Activated T-cell treated with anti-CD3 and anti-CD28 coated beads, Interleukin-2, amount 50 U/mL, for 24 hours (primary cell): Measurements from ENCODE around the gene TACC2.
"Not testable (repeated sequence)": the region's sequence is repeated elsewhere in the genome, so short reads cannot be mapped to it uniquely, and the experiment has no call there.

Experiments
- DNase-seq: peaks from one replicate; pipeline ENCODE4 v3.0.0-alpha.2; 2020
- H3K27ac Mint-ChIP-seq: 2 replicates; pipeline ENCODE4 v1.8.0; 2020; ENCODE audit warnings: mild to moderate bottlenecking, mixed read lengths
- H3K27me3 Mint-ChIP-seq: 2 replicates; pipeline ENCODE4 v1.8.0; 2020; ENCODE audit warnings: mixed read lengths
- H3K36me3 Mint-ChIP-seq: 2 replicates; pipeline ENCODE4 v1.8.0; 2020; ENCODE audit warnings: low read depth, mixed read lengths
- H3K4me1 Mint-ChIP-seq: 2 replicates; pipeline ENCODE4 v1.8.0; 2020; ENCODE audit warnings: low read depth, mixed read lengths
- H3K4me3 Mint-ChIP-seq: 2 replicates; pipeline ENCODE4 v1.8.0; 2020; ENCODE audit warnings: mild to moderate bottlenecking, moderate library complexity, mixed read lengths
- H3K9me3 Mint-ChIP-seq: 2 replicates; pipeline ENCODE4 v1.8.0; 2020; ENCODE audit warnings: mixed read lengths

Gene TACC2

DNA sequence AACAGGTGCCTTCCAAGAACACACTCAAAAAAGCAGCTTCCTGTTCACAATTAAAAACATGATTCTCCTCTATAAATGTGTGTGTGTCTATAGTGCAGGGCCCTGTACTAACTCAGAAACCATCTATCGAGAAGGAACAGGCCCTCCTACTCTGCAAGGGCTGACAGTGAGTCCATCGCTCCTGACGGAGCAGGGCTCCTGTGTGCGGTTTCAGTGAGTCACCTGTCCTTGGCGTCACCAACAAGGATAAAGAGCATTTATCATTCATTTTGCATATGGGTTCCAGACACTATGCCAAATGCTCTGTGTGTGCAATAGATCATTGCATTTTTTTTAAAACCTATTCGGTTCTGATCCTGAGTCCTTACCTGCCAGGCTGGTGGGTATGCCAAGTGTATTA, 63.7 kb downstream of the TACC2 start:
- Mint-ChIP-seq H3K36me3 (no peaks in the 10 kb centered on the region), H3K4me1 (no peaks in the 10 kb centered on the region)

DNA sequence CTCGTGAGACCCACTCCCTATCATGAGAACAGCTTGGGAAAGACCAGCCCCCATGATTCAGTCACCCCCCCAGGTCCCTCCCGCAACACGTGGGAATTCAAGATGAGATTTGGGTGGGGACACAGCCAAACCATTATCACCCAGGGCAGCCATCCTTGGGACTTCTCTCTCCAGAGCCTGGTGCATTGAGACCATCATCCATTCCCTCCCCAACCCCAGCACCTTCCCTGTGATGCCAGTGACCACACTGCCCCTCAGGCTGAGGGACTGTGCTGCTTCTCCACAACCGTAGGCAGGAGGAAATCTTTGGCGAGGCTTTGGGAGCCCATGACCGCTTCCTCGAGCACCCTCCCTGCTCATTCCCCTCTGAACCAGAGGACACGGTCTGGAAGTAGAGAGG, 64.4 kb downstream of the TACC2 start:
- no peak for DNase-seq
- Mint-ChIP-seq H3K27ac (no peak overlapping the region), H3K36me3 (no peaks in the 10 kb centered on the region), H3K27me3 (peaks cover 7% of the 10 kb centered on the region), H3K9me3 (no peaks in the 10 kb centered on the region), H3K4me3 (no peak overlapping the region), H3K4me1 (no peaks in the 10 kb centered on the region)

More for the DNA sequence above, 63.7 kb downstream of the TACC2 start:
- Mint-ChIP-seq H3K9me3 (no peaks in the 10 kb centered on the region), H3K4me3 (no peak overlapping the region), H3K27me3 (peaks cover 3% of the 10 kb centered on the region), H3K27ac (no peak overlapping the region)
- DNase-seq, result no peak

DNA sequence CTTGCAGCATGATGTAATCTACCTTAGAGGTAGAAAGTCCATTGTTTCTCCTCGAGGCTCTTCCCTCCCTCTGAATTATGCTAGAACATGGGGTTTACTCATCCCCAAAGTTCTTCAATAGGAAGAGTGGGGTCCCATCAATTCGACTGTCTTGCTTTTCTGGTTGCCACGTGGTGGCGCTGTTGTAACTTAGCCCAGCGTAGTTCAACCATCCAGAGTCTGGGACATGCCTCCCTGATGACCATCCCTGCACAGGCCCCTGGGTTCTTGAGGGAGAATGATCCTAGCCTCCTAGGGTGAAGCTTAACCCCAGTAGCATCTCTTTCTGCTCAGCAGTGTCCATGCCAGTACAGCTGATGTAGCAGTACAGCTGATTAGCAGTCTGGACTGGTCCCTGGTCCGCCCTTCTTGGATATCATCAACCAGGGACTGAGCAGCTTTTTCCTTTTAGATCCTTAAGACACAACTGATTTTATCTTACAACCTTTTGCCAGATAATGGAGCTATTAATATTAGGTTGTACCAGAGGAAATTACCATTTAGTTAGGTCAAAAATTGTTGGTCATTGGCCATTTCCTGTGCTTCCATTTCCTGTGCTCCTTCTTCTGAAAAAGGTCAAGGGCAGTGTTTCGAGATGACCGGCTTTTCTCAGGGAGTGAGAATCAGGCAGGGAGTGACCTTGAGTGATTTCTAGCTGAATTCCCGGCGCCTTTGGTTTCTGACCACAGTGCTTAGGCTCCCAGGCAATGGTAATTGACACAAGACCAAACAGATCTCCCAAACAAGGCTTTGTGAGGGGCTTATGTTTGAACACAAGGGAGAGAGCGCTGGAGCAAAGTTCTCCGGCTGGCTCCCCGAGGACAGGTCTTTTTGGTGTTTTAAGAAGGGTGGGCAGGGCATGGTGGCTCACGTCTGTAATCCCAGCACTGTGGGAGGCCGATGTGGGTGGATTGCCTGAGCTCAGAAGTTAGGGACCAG, 65.4 kb downstream of the TACC2 start:
- no peak for DNase-seq
- peaks cover 7% of the 10 kb centered on the region for H3K27me3 Mint-ChIP-seq

DNA sequence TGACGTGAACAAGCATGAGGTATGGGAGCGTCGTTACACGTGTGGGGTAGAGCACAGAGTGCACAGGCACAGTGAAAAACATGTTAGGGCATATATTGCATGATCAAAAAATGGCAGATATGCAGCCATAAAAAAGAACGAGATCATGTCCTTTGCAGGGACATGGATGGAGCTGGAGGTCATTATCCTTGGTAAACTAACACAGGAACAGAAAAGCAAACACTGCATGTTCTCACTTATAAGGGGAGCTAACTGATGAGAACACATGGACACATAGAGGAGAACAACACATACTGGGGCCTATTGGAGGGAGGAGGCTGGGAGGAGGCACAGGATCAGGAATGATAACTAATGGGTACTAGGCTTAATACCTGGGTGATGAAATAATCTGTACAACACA, 66.3 kb downstream of the TACC2 start:
- no peak overlapping the region for H3K4me3 Mint-ChIP-seq

More for the DNA sequence above, 65.4 kb downstream of the TACC2 start:
- H3K9me3 Mint-ChIP-seq, result no peaks in the 10 kb centered on the region
- no peak overlapping the region for H3K27ac Mint-ChIP-seq
- H3K4me1 Mint-ChIP-seq, result no peaks in the 10 kb centered on the region
- H3K4me3 Mint-ChIP-seq, result no peak overlapping the region
- no peaks in the 10 kb centered on the region for H3K36me3 Mint-ChIP-seq

DNA sequence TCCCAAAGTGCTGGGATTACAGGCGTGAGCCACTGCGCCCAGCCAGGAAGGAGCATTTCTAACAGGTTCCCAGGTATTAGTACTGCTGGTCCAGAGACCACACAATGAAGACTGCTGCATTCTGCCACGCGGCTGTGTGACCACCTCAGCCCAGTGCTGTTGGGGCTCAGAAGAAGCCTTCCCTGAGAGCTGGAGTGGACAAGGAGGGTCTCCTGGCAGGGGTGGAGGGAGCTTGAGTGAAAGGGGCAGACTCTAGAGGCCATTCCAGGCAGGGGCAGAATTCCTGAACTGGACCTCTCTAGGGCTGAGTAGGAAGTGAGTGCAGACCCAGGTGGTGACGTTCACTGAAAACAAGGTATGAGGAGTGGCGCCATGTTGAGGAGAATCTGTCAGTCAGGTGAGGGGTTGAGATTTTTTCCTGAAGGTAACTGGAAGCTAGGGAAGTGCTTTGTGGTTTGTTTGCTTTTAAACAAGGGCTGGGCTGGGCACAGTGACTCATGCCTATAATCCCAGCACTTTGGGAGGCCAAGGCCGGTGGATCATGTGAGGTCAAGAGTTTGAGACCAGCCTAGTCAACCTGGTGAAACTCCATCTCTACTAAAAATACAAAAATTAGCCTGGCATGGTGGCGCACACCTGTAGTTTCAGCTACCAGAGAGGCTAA, 67.6 kb downstream of the TACC2 start:
- Mint-ChIP-seq H3K27ac (no peak overlapping the region), H3K27me3 (peaks cover 7% of the 10 kb centered on the region), H3K4me3 (no peak overlapping the region), H3K36me3 (no peaks in the 10 kb centered on the region), H3K4me1 (no peaks in the 10 kb centered on the region), H3K9me3 (no peaks in the 10 kb centered on the region)
- DNase-seq, result no peak

More for the DNA sequence above, 66.3 kb downstream of the TACC2 start:
- Mint-ChIP-seq H3K9me3 (no peaks in the 10 kb centered on the region), H3K27me3 (peaks cover 7% of the 10 kb centered on the region), H3K36me3 (no peaks in the 10 kb centered on the region), H3K27ac (no peak overlapping the region), H3K4me1 (no peaks in the 10 kb centered on the region)
- no peak for DNase-seq

DNA sequence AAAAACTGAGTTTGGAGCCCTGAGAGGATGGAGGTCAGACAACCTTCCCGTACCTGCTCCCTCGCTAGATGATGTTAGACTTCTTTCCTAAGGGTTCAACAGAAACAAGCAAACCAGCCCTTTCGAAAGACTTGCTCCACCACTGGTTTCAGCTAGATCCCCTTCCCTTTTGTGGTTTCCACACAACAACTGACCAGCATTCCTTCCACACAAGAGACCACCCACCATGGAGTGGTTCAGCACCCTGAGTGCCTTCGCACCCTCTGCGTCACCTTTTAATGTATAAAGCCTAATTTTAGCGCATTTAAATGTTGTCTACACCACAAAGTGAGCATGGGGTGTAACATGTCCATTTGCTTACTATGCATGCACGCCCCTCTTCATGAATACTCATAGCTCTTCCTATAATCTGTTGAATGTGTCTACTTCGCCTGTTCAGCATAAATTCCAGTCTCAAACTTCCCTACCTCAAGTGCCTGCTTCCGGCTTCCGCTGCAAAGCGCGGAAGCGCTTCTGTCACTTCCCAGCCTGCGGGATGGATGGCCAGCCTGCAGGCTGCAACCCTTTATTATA, 69.0 kb downstream of the TACC2 start:
- no peaks in the 10 kb centered on the region for H3K9me3 Mint-ChIP-seq
- no peak overlapping the region for H3K4me3 Mint-ChIP-seq
- H3K27me3 Mint-ChIP-seq, result peaks cover 5% of the 10 kb centered on the region
- no peaks in the 10 kb centered on the region for H3K4me1 Mint-ChIP-seq
- no peaks in the 10 kb centered on the region for H3K36me3 Mint-ChIP-seq
- no peak overlapping the region for H3K27ac Mint-ChIP-seq
- no peak for DNase-seq

DNA sequence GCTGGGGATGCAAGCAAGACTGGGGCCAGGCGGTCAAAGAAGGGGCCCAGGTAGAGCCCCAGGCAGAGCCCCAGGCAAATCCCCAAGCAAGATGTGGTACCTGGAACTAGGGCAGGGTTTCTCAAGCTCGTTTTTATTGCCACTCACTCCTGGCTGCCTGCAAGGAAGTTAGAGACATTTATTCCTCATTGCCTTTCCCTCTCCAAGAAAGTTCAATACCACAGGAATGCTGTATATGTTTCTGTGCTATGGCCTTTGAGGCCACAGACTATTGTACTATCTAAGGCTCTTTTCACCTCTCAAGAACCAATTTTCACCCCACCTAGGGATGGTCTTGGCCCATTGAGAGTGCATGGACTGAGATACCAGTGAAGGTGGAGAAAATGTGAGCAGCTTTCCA, 71.3 kb downstream of the TACC2 start:
- Mint-ChIP-seq H3K36me3 (no peaks in the 10 kb centered on the region), H3K9me3 (no peaks in the 10 kb centered on the region), H3K4me3 (no peak overlapping the region), H3K4me1 (no peaks in the 10 kb centered on the region), H3K27me3 (peaks cover 3% of the 10 kb centered on the region), H3K27ac (no peak overlapping the region)
- DNase-seq, result no peak

DNA sequence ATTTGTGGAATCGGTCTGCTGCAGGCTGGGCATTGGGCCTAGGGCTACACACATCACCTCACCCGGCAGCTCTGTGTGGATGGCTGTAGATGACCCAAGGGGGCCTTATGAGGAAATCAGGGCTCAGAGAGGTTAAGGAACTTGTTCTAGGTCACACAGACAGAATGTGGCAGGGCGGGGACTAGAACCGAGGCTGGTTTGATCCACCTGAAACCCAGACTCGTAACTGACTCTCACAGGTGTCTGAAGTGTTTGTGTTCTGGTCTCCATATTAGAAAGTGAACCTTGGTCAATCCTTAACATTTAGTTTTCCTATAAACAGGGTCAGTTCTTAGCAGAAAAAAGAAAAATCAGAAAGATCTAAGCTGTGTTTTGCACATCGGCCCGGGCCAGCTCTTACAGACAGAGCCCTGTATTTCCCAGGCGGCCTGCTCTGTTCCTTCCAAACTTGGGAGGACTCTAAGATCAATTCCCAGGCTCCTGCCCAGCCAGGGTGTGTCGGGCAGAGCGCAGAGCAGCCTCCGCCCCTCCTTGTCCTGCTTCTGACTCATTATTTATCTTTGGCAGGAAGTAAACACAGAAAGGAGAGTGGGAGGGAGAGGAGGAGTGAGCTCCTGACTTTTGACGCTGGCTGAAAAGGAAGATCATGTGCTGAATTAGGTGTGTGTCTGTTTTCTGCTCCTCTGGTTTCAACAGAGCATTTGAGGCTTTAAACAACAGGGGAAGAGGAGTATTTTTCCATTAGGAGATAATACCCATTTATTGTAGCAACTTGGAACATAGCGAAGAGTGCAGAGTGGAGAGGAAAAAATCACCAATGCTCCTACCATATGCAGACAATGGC, 74.1 kb downstream of the TACC2 start:
- no peak overlapping the region for H3K4me3 Mint-ChIP-seq
- H3K4me1 Mint-ChIP-seq, result no peaks in the 10 kb centered on the region

DNA sequence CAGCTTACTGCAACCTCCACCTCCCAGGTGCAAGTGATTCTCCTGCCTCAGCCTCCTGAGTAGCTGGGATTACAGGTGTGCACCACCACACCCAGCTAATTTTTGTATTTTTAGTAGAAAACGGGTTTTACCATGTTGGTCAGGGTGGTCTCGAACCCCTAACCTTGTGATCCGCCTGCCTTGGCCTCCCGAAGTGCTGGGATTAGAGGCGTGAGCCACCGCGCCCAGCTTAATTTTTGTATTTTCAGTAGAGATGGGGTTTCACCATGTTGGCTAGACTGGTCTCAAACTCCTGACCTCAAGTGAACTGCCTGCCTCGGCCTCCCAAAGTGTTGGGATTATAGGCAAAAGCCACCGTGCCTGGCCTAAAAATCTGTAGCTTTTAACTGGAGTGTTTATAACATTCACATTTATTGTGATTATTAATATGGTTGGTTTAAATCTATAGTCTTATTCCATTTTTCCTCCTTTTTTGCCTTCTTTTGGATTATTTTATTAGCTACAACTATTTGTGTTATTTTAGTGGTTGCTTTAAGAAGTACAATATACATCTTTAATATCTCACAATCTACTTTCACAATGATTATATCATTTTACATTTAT, 77.5 kb downstream of the TACC2 start:
- H3K27me3 Mint-ChIP-seq, H3K27ac Mint-ChIP-seq, H3K36me3 Mint-ChIP-seq, DNase-seq, H3K4me3 Mint-ChIP-seq, H3K9me3 Mint-ChIP-seq, H3K4me1 Mint-ChIP-seq: not testable (repeated sequence)

More for the DNA sequence above, 74.1 kb downstream of the TACC2 start:
- no peaks in the 10 kb centered on the region for H3K36me3 Mint-ChIP-seq
- H3K27me3 Mint-ChIP-seq, result peaks cover 3% of the 10 kb centered on the region
- H3K27ac Mint-ChIP-seq, result no peak overlapping the region
- DNase-seq, result no peak
- H3K9me3 Mint-ChIP-seq, result peaks cover 5% of the 10 kb centered on the region

DNA sequence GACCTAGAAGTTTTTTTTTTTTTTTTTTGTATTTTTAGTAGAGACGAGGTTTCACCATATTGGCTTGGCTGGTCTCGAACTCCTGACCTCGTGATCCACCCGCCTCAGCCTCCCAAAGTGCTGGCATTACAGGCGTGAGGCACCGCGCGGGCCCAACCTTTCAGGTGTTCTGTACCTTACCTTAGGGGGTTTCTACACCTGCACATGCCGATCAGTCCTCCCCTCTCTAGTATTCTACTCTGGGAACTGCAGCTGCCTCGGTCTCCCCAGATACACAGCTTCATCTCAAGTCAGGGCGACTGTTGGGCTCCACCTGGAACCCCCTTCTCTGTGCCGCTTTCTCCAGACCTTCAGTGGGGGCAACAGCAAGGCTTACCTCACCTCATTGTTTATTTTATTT, 79.9 kb downstream of the TACC2 start:
- Mint-ChIP-seq H3K9me3 (peaks cover 5% of the 10 kb centered on the region), H3K4me3 (no peak overlapping the region), H3K4me1 (no peaks in the 10 kb centered on the region), H3K27ac (no peak overlapping the region), H3K36me3 (no peaks in the 10 kb centered on the region), H3K27me3 (peaks cover 9% of the 10 kb centered on the region)
- no peak for DNase-seq

DNA sequence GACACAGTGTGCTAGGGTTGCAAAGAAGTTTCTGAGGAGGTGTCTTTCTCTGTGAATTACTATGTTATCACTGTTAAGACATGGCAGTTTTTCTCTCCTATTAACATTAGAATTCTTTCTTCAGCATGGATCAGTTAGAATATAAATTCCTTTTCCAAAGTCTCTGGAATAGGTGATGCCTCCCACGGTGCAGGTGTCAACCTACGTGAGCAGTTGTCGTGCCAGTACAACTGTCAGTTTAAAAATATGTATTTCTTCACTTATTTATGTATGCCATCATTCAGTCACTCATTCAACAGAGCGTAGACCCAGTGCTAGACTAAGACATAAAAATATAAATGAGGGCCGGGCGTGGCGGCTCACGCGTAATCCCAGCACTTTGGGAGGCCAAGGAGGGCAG, 83.5 kb downstream of the TACC2 start:
- no peak overlapping the region for H3K4me3 Mint-ChIP-seq

DNA sequence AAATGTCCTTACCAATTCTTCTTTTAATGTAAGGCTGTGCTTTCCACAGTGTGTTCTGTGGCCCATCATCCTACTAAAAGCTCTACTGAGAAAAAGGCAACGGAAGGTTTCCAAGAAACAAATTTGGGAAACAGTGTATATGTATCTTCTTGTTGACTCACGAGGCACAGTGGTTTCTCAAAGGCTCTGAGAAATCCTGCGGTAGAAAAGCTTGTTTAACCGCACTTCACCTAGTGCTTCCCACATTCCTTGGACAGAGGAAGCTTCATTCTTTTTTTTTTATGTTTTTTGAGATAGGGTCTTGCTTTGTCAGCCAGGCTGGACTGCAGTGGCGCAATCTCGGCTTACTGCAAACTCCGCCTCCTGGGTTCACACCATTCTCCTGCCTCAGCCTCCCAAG, 84.5 kb downstream of the TACC2 start:
- H3K36me3 Mint-ChIP-seq, result no peaks in the 10 kb centered on the region
- no peaks in the 10 kb centered on the region for H3K4me1 Mint-ChIP-seq
- H3K27ac Mint-ChIP-seq, result no peak overlapping the region
- no peak overlapping the region for H3K4me3 Mint-ChIP-seq
- peaks cover 3% of the 10 kb centered on the region for H3K27me3 Mint-ChIP-seq
- no peak for DNase-seq
- H3K9me3 Mint-ChIP-seq, result no peaks in the 10 kb centered on the region

More for the DNA sequence above, 83.5 kb downstream of the TACC2 start:
- Mint-ChIP-seq H3K27me3 (peaks cover 9% of the 10 kb centered on the region), H3K36me3 (no peaks in the 10 kb centered on the region), H3K27ac (no peak overlapping the region), H3K9me3 (no peaks in the 10 kb centered on the region), H3K4me1 (no peaks in the 10 kb centered on the region)
- DNase-seq, result no peak

DNA sequence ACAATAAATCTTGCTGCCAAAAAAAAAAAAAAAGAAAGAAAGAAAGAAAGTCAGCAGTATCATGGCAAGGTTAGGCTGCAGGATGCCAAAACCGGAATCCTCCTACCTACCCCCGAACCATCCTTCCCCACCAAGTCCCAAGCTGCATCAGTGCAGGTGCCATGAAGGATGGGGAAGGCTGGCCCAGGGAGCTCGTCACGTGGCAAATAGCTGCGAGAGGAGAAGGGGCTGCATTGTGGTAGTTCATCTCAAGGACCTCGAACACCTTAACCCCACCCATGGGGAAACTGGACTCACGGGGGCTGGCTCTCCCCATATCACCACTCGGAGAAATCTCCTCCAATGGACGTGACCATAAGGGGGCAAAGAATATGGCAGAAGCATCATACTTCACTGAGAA, 86.2 kb downstream of the TACC2 start:
- Mint-ChIP-seq H3K27ac (no peak overlapping the region), H3K36me3 (no peaks in the 10 kb centered on the region), H3K9me3 (no peaks in the 10 kb centered on the region), H3K4me1 (no peaks in the 10 kb centered on the region), H3K27me3 (peaks cover 3% of the 10 kb centered on the region), H3K4me3 (no peak overlapping the region)
- DNase-seq, result no peak

DNA sequence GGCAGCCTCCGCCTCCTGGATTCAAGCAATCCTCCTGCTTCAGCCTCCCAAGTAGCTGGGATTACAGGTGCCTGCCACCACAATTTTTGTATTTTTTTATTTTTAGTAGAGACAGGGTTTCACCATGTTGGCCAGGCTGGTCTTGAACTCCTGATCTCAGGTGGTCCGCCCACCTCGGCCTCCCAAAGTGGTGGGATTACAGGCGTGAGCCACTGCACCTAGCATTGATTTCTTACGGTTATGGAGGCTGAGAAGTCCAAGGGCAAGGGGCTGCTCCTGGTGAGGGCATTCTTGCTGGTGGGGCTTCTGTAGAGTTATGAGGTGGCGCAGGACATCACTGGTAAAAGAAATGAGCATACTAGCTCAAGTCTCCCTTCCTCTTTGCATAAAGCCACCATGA, 86.9 kb downstream of the TACC2 start:
- not testable (repeated sequence) for H3K9me3 Mint-ChIP-seq, H3K27me3 Mint-ChIP-seq

More for the DNA sequence above, 86.9 kb downstream of the TACC2 start:
- H3K27ac Mint-ChIP-seq, H3K36me3 Mint-ChIP-seq, H3K4me1 Mint-ChIP-seq, DNase-seq, H3K4me3 Mint-ChIP-seq: not testable (repeated sequence)
